ENCODE results near the gene PAQR6. TPM values are rescaled to one million over a fixed set of nuclear protein-coding genes. Genes with fewer than 3 reads are reported as not detected.

Gene PAQR6
- polyA plus RNA-seq, 1 donor from 2014 or later = 16.8 TPM

DNA sequence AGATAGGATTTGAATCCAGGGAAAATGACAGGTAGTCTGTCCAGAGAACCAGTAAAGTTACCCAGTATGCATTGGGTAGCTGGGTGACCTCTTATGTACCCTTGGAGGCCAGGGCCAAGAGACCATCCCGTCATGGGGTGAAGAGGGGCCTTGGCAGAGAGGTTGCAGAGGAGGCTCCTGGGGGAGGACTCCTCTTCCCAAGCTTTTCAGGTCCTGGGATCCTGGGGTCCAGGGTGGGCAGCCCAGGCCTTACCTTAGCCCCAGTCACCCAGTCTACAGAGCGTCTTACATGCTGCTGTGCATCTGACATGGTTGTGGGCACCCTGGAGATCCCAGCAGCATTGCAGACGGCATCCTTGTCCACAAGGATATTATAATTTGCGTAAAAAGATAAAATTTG, 21.1 kb downstream of the PAQR6 start:
- no peaks in the 10 kb centered on the region for H3K9me3 ChIP-seq (ENCODE audit: low read length)
- H3K4me3 ChIP-seq (ENCODE audit: low read length) = no peak overlapping the region
- H3K36me3 ChIP-seq (ENCODE audit: insufficient read depth, low read length) = no peaks in the 10 kb centered on the region
- no peak for TF ChIP-seq MXI1 (conservative IDR thresholded peaks at IDR 0.05; ENCODE audit: poor library complexity, severe bottlenecking)
- no peak for TF ChIP-seq SMC3 (conservative IDR thresholded peaks at IDR 0.05; ENCODE audit: poor library complexity)
- no peak for TF ChIP-seq EZH2 (IDR thresholded peaks at IDR 0.05; ENCODE audit: borderline replicate concordance, insufficient read depth, low read length, poor library complexity, severe bottlenecking)
- TF ChIP-seq EP300 (conservative IDR thresholded peaks at IDR 0.05; ENCODE audit: poor library complexity, severe bottlenecking) = no peak
- TF ChIP-seq, protein P1, sequence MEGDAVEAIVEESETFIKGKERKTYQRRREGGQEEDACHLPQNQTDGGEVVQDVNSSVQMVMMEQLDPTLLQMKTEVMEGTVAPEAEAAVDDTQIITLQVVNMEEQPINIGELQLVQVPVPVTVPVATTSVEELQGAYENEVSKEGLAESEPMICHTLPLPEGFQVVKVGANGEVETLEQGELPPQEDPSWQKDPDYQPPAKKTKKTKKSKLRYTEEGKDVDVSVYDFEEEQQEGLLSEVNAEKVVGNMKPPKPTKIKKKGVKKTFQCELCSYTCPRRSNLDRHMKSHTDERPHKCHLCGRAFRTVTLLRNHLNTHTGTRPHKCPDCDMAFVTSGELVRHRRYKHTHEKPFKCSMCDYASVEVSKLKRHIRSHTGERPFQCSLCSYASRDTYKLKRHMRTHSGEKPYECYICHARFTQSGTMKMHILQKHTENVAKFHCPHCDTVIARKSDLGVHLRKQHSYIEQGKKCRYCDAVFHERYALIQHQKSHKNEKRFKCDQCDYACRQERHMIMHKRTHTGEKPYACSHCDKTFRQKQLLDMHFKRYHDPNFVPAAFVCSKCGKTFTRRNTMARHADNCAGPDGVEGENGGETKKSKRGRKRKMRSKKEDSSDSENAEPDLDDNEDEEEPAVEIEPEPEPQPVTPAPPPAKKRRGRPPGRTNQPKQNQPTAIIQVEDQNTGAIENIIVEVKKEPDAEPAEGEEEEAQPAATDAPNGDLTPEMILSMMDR (IDR thresholded peaks at IDR 0.05; ENCODE audit: poor library complexity, severe bottlenecking) = no peak
- no peak for TF ChIP-seq REST (IDR thresholded peaks at IDR 0.05; ENCODE audit: borderline replicate concordance)
- no peak for TF ChIP-seq POLR2AphosphoS5 (IDR thresholded peaks at IDR 0.05)
- no peak for TF ChIP-seq TAF1 (IDR thresholded peaks at IDR 0.05; ENCODE audit: low read depth)
- no peak for TF ChIP-seq RAD21 (conservative IDR thresholded peaks at IDR 0.05)
- no peak overlapping the region for H3K27ac ChIP-seq (ENCODE audit: low read length)
- H3K4me2 ChIP-seq (ENCODE audit: low read length) = no peak overlapping the region
- no peaks in the 10 kb centered on the region for H3K27me3 ChIP-seq (ENCODE audit: insufficient read depth, low read depth, low read length)
- H4K20me1 ChIP-seq (ENCODE audit: insufficient read depth) = no peaks in the 10 kb centered on the region
- no peak overlapping the region for H3K9ac ChIP-seq (ENCODE audit: low read length)
- H2AFZ ChIP-seq (ENCODE audit: low read depth, low read length) = no peak overlapping the region
- H3K79me2 ChIP-seq (replicated peaks; ENCODE audit: insufficient read depth, low read length) = no peaks in the 10 kb centered on the region
- no peaks in the 10 kb centered on the region for H3K9me2 ChIP-seq (ENCODE audit: insufficient read depth, low read length)
- H3F3A ChIP-seq (ENCODE audit: insufficient read depth, low read length, poor library complexity, severe bottlenecking) = no peaks in the 10 kb centered on the region

- Histone ChIP-seq H3K79me2 (replicated peaks; ENCODE audit: insufficient read depth, low read length) (no peaks in the 10 kb centered on the region), H2AFZ (ENCODE audit: low read depth, low read length) (no peak overlapping the region), H3K4me3 (ENCODE audit: low read length) (no peak overlapping the region), H4K20me1 (ENCODE audit: insufficient read depth) (no peaks in the 10 kb centered on the region), H3K27ac (ENCODE audit: low read length) (no peak overlapping the region), H3K9me3 (ENCODE audit: low read length) (no peaks in the 10 kb centered on the region), H3K9ac (ENCODE audit: low read length) (no peak overlapping the region), H3K27me3 (ENCODE audit: insufficient read depth, low read depth, low read length) (no peaks in the 10 kb centered on the region), H3K4me2 (ENCODE audit: low read length) (no peak overlapping the region), H3K36me3 (ENCODE audit: insufficient read depth, low read length) (no peaks in the 10 kb centered on the region), H3F3A (ENCODE audit: insufficient read depth, low read length, poor library complexity, severe bottlenecking) (no peaks in the 10 kb centered on the region), H3K9me2 (ENCODE audit: insufficient read depth, low read length) (no peaks in the 10 kb centered on the region)
- TF ChIP-seq MXI1 (conservative IDR thresholded peaks at IDR 0.05; ENCODE audit: poor library complexity, severe bottlenecking) (no peak), POLR2AphosphoS5 (IDR thresholded peaks at IDR 0.05) (no peak), REST (IDR thresholded peaks at IDR 0.05; ENCODE audit: borderline replicate concordance) (no peak), EZH2 (IDR thresholded peaks at IDR 0.05; ENCODE audit: borderline replicate concordance, insufficient read depth, low read length, poor library complexity, severe bottlenecking) (no peak), TAF1 (IDR thresholded peaks at IDR 0.05; ENCODE audit: low read depth) (no peak), SMC3 (conservative IDR thresholded peaks at IDR 0.05; ENCODE audit: poor library complexity) (no peak), RAD21 (conservative IDR thresholded peaks at IDR 0.05) (no peak), EP300 (conservative IDR thresholded peaks at IDR 0.05; ENCODE audit: poor library complexity, severe bottlenecking) (no peak)
- TF ChIP-seq, protein P1 (IDR thresholded peaks at IDR 0.05; ENCODE audit: poor library complexity, severe bottlenecking) = no peak
Observed at GRCh38 chr1:156226116-156226538, 21.7 kb downstream of the PAQR6 start.

Measured in neural cell (in vitro differentiated cells).